Right lobe of liver (tissue), 4 donors: ENCODE data around the gene EFHD1.

Source experiments
- POLR2A ChIP-seq: fragments of 450-650 bp; IDR thresholded peaks from one replicate; pipeline ENCODE4 v1.6.1; 2017; ENCODE audit warnings: antibody characterized with exemption, mild to moderate bottlenecking
- TF ChIP-seq, protein P1 (sequence below), 4 donors: fragments of 200-600 bp in 3 of 4; fragments of 450-650 bp in 1 of 4; IDR thresholded peaks; one replicate each; pipeline versions ENCODE4 v1.5.1 to v1.8.0; 2016 to 2022; ENCODE audit warnings: antibody characterized with exemption in 4 of 4, mild to moderate bottlenecking in 2 of 4
- donor health status: DM: no; HTN: no; CAD: no.
- donor health status: DM: no; HTN: no; CAD: no.
- donor health status: DM: no; HTN: yes; CAD: no.

DNA sequence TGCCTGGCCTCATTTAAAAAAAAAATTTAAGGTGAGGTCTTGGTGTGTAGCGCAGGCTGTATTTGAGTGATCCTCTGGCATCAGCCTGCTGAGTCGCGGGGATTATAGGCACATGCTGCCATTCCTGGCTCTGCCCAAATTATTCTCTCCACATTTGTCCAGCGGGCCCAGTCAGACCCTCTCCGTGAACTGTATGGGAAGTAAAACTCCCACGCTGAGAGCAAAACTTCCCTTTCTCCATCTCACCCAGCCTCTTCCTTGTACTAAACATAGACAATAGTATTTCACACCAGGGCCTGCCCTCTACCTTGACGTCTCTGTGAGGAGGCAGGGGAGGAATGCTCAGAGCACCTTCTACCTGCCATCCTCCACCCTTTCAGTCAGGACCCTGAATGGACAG, 45.9 kb upstream of the EFHD1 start:
- TF ChIP-seq, protein P1, sequence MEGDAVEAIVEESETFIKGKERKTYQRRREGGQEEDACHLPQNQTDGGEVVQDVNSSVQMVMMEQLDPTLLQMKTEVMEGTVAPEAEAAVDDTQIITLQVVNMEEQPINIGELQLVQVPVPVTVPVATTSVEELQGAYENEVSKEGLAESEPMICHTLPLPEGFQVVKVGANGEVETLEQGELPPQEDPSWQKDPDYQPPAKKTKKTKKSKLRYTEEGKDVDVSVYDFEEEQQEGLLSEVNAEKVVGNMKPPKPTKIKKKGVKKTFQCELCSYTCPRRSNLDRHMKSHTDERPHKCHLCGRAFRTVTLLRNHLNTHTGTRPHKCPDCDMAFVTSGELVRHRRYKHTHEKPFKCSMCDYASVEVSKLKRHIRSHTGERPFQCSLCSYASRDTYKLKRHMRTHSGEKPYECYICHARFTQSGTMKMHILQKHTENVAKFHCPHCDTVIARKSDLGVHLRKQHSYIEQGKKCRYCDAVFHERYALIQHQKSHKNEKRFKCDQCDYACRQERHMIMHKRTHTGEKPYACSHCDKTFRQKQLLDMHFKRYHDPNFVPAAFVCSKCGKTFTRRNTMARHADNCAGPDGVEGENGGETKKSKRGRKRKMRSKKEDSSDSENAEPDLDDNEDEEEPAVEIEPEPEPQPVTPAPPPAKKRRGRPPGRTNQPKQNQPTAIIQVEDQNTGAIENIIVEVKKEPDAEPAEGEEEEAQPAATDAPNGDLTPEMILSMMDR (IDR thresholded peaks at IDR 0.05): no peak
- TF ChIP-seq POLR2A: no peak
